SK-N-SH treated with all-trans-retinoic acid at 6 μM for 48 hours (cell line): ENCODE measurements around the gene TREML4.

ENCODE experiments used
- ATAC-seq: fragments of 200-7000 bp; cut with Tn5 transposase; 3 replicates; pipeline ENCODE4 v1.9.1; 2020; ENCODE audit warnings: mild to moderate bottlenecking, moderate library complexity
- ARNTL ChIP-seq: fragments of 450-650 bp; formaldehyde crosslinking; IDR thresholded peaks from 2 replicates; pipeline ENCODE4 v1.5.0; 2020; ENCODE audit warnings: low read depth, mild to moderate bottlenecking, moderate library complexity, borderline replicate concordance
- BACH2 ChIP-seq: fragments of 250-450 bp; sonication (Bioruptor Pico); IDR thresholded peaks from 2 replicates; pipeline ENCODE4 v1.9.0; 2021; ENCODE audit warnings: mild to moderate bottlenecking, borderline replicate concordance
- CREB5 ChIP-seq: fragments of 250-450 bp; sonication (Bioruptor Pico); IDR thresholded peaks from 2 replicates; pipeline ENCODE4 v1.5.1; 2020; ENCODE audit warnings: low read depth, mild to moderate bottlenecking, moderate library complexity
- CSDC2 ChIP-seq: fragments of 250-450 bp; sonication (Bioruptor Pico); IDR thresholded peaks from 2 replicates; pipeline ENCODE4 v1.5.0; 2020; ENCODE audit warnings: mild to moderate bottlenecking, moderate library complexity
- CSRNP3 ChIP-seq: fragments of 250-450 bp; sonication (Bioruptor Pico); IDR thresholded peaks from 2 replicates; pipeline ENCODE4 v1.5.1; 2021; ENCODE audit warnings: mild to moderate bottlenecking, moderate library complexity
- ESRRG ChIP-seq: fragments of 250-450 bp; sonication (Bioruptor Pico); IDR thresholded peaks from 2 replicates; pipeline ENCODE4 v1.6.1; 2021; ENCODE audit warnings: mild to moderate bottlenecking
- GLIS3 ChIP-seq: fragments of 250-450 bp; sonication (Bioruptor Pico); IDR thresholded peaks from 2 replicates; pipeline ENCODE4 v1.5.0; 2020; ENCODE audit warnings: mild to moderate bottlenecking, moderate library complexity
- ISL1 ChIP-seq: fragments of 250-450 bp; sonication (Bioruptor Pico); IDR thresholded peaks from 2 replicates; pipeline ENCODE4 v2.1.2; 2022; ENCODE audit warnings: mild to moderate bottlenecking, moderate library complexity
- OSR1 ChIP-seq: fragments of 250-450 bp; sonication (Bioruptor Pico); IDR thresholded peaks from 2 replicates; pipeline ENCODE4 v1.8.0; 2022; ENCODE audit warnings: moderate library complexity, mild to moderate bottlenecking, inconsistent platforms
- PATZ1 ChIP-seq: fragments of 250-450 bp; sonication (Bioruptor Pico); IDR thresholded peaks from 2 replicates; pipeline ENCODE4 v1.8.0; 2020; ENCODE audit warnings: mild to moderate bottlenecking, moderate library complexity, borderline replicate concordance
- POU6F1 ChIP-seq: fragments of 250-450 bp; sonication (Bioruptor Pico); IDR thresholded peaks from 2 replicates; pipeline ENCODE4 v1.8.0; 2021; ENCODE audit warnings: low read depth, mild to moderate bottlenecking, moderate library complexity, borderline replicate concordance
- PPARA ChIP-seq: fragments of 250-450 bp; sonication (Bioruptor Pico); IDR thresholded peaks from 2 replicates; pipeline ENCODE4 v1.5.0; 2020; ENCODE audit warnings: mild to moderate bottlenecking, borderline replicate concordance
- RARB ChIP-seq: fragments of 250-450 bp; sonication (Bioruptor Pico); IDR thresholded peaks from 2 replicates; pipeline ENCODE4 v1.8.0; 2021; ENCODE audit warnings: mild to moderate bottlenecking, moderate library complexity
- SNAI2 ChIP-seq: fragments of 250-450 bp; sonication (Bioruptor Pico); IDR thresholded peaks from 2 replicates; pipeline ENCODE4 v1.5.0; 2020; ENCODE audit warnings: mild to moderate bottlenecking, moderate library complexity
- TCF4 ChIP-seq: fragments of 250-450 bp; sonication (Bioruptor Pico); IDR thresholded peaks from 2 replicates; pipeline ENCODE4 v1.8.0; 2021; ENCODE audit warnings: mild to moderate bottlenecking, moderate library complexity, borderline replicate concordance
- TOX ChIP-seq: fragments of 250-450 bp; sonication (Bioruptor Pico); IDR thresholded peaks from 2 replicates; pipeline ENCODE4 v1.8.0; 2021; ENCODE audit warnings: mild to moderate bottlenecking, moderate library complexity, borderline replicate concordance
- TSHZ2 ChIP-seq: fragments of 250-450 bp; sonication (Bioruptor Pico); IDR thresholded peaks from 2 replicates; pipeline ENCODE4 v1.5.0; 2020; ENCODE audit warnings: mild to moderate bottlenecking, moderate library complexity
- ZC3H10 ChIP-seq: fragments of 250-450 bp; sonication (Bioruptor Pico); IDR thresholded peaks from 2 replicates; pipeline ENCODE4 v1.5.1; 2021; ENCODE audit warnings: mild to moderate bottlenecking, moderate library complexity
- ZFP3 ChIP-seq: fragments of 250-450 bp; sonication (Bioruptor Pico); IDR thresholded peaks from 2 replicates; pipeline ENCODE4 v1.5.0; 2020; ENCODE audit warnings: mild to moderate bottlenecking, moderate library complexity
- ZFP30 ChIP-seq: fragments of 450-650 bp; formaldehyde crosslinking; IDR thresholded peaks from 2 replicates; pipeline ENCODE4 v1.5.0; 2022; ENCODE audit warnings: mild to moderate bottlenecking, moderate library complexity
- ZNF565 ChIP-seq: fragments of 450-650 bp; formaldehyde crosslinking; conservative IDR thresholded peaks from 2 replicates; pipeline ENCODE4 v1.5.0; 2020; ENCODE audit warnings: low read depth, mild to moderate bottlenecking, moderate library complexity
- ZNF70 ChIP-seq: fragments of 450-650 bp; formaldehyde crosslinking; IDR thresholded peaks from 2 replicates; pipeline ENCODE4 v1.5.0; 2020; ENCODE audit warnings: mild to moderate bottlenecking, moderate library complexity
- ZNF8 ChIP-seq: fragments of 450-650 bp; formaldehyde crosslinking; IDR thresholded peaks from 2 replicates; pipeline ENCODE4 v1.5.0; 2020; ENCODE audit warnings: mild to moderate bottlenecking, moderate library complexity

The TREML4 gene

GRCh38 chr6:41284726-41285125, 56.6 kb downstream of the TREML4 start:
- no peak for TF ChIP-seq PPARA
- TF ChIP-seq SNAI2 (CRISPR knock-in tag), result no peak
- no peak for TF ChIP-seq PATZ1 (CRISPR knock-in tag)
- TF ChIP-seq ZC3H10, result no peak
- no peak for TF ChIP-seq POU6F1 (CRISPR knock-in tag)
- TF ChIP-seq CSDC2 (CRISPR knock-in tag), result no peak
- no peak for TF ChIP-seq CREB5
- no peak for TF ChIP-seq ZFP30 (CRISPR knock-in tag)
- TF ChIP-seq ZNF565 (CRISPR knock-in tag), result no peak
- no peak for TF ChIP-seq RARB (CRISPR knock-in tag)
- TF ChIP-seq, all 23 proteins: peak for 0
- ATAC-seq, result no peak

GRCh38 chr6:41286544-41287346, 58.6 kb downstream of the TREML4 start, which contains the start of gene TREM1:
TREM1 (minus strand) TSS chr6:41286682; CDS start chr6:41286655, 27 bp downstream.
- no peak for TF ChIP-seq ISL1 (CRISPR knock-in tag)
- no peak for TF ChIP-seq TSHZ2 (CRISPR knock-in tag)
- TF ChIP-seq BACH2 (CRISPR knock-in tag), result no peak
- no peak for TF ChIP-seq PATZ1 (CRISPR knock-in tag)
- no peak for TF ChIP-seq PPARA
- TF ChIP-seq ZFP3 (CRISPR knock-in tag), result no peak
- TF ChIP-seq ZNF70 (CRISPR knock-in tag), result no peak
- no peak for TF ChIP-seq CSDC2 (CRISPR knock-in tag)
- TF ChIP-seq ZNF565 (CRISPR knock-in tag), result no peak
- TF ChIP-seq TCF4 (CRISPR knock-in tag), result no peak
- no peak for TF ChIP-seq ZNF8
- TF ChIP-seq GLIS3, result no peak
- no peak for TF ChIP-seq ARNTL (CRISPR knock-in tag)
- TF ChIP-seq ESRRG (CRISPR knock-in tag), result no peak
- no peak for TF ChIP-seq CSRNP3 (CRISPR knock-in tag)
- TF ChIP-seq ZFP30 (CRISPR knock-in tag), result no peak
- no peak for TF ChIP-seq ZC3H10
- TF ChIP-seq OSR1 (CRISPR knock-in tag), result no peak
- TF ChIP-seq CREB5, result no peak
- TF ChIP-seq TOX (CRISPR knock-in tag), result no peak
- ATAC-seq, result no peak
